ENCODE measurements around the gene ZBTB12. TPM values are rescaled to one million over a fixed set of nuclear protein-coding genes. Genes with fewer than 3 reads are reported as not detected.

ZBTB12 gene
- total RNA-seq, 1 experiment from 2014 or later = 11.7 TPM

DNA sequence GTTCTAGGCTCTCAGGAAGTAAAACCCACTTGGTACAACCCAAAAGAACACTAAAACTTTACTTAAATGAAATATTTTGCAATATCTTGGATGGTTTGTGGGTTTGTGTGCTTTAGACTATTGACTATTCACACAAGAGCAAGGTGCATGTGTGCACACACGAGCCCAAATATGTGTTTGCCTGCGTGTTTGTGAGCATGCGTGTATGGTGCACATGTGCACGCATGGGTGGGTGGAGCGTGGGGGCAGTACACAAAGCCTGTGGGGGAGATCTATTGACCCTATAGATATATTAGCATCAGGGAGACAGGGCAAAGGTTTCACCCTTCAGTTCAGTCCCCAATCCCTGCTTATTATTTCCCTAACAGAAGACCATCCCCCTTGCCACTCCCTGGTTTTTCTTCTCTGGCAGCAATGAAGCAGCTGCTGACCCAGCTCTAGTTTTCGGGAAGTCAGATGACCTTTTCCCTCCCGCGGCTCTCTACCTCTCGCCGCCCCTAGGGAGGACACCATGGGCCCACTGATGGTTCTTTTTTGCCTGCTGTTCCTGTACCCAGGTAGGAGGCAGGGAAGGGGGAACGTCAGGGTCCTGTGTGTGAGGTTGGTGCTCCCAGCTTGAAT lies 25.5 kb upstream of the ZBTB12 start, which contains the start of gene C2:
TSS of gene C2 (plus strand) at position 476 of the 621 bp plus-strand sequence. CDS start at position 512, 36 bp downstream.
- BruUV-seq (replicated peaks) = no TSS peak

DNA sequence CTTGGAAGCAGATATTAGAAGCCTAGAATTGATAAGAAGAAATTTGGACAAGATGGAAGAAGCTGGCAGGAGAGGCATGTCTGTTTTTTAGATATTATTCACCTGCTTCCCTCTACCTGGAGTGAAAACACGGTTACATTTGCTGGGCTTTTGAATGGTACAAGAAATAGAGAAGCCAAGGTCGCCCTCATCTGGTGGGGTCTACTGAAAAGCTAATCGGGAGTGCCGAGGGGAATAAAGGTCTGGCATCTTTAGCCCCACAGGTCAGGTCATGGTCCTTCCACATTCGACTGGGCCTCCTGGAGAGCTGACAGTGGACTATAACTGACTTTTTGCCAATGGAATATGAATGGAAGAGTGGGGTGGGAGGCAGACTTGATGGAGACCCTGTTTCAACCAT lies 21.1 kb upstream of the ZBTB12 start:
- ChIA-PET CTCF (interaction anchor here (0.5 to 1.6 kb wide), 6 partner anchors 15 to 150 kb away, joined by 3 to 6 read pairs (median 3); partner anchors contain the start of gene NEU1), POLR2A (interaction anchor here (0.8 to 1.0 kb wide), 2 partner anchors 24 to 116 kb away, joined by 3 read pairs; partner anchors contain the start of gene LSM2)
- Histone ChIP-seq H3K27me3 (replicated peaks; ENCODE audit: control insufficient read depth, insufficient read depth, low read length) (no peaks in the 10 kb centered on the region), H3K36me3 (ENCODE audit: control insufficient read depth, insufficient read depth, low read length) (no peaks in the 10 kb centered on the region; the same call in 1 of the 2 replicates), H3K4me3 (ENCODE audit: low read depth, low read length) (no peak overlapping the region), H3K9me3 (no peaks in the 10 kb centered on the region), H3K4me1 (peaks cover 18% of the 10 kb centered on the region)
- no peaks in the 10 kb centered on the region for H3K9me3 Mint-ChIP-seq (ENCODE audit: unreplicated experiment)
- TF ChIP-seq, protein P1, sequence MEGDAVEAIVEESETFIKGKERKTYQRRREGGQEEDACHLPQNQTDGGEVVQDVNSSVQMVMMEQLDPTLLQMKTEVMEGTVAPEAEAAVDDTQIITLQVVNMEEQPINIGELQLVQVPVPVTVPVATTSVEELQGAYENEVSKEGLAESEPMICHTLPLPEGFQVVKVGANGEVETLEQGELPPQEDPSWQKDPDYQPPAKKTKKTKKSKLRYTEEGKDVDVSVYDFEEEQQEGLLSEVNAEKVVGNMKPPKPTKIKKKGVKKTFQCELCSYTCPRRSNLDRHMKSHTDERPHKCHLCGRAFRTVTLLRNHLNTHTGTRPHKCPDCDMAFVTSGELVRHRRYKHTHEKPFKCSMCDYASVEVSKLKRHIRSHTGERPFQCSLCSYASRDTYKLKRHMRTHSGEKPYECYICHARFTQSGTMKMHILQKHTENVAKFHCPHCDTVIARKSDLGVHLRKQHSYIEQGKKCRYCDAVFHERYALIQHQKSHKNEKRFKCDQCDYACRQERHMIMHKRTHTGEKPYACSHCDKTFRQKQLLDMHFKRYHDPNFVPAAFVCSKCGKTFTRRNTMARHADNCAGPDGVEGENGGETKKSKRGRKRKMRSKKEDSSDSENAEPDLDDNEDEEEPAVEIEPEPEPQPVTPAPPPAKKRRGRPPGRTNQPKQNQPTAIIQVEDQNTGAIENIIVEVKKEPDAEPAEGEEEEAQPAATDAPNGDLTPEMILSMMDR (IDR thresholded peaks at IDR 0.05; ENCODE audit: insufficient read depth in 1 of 2, low read depth in 1 of 2, low read length in 1 of 2, severe bottlenecking in 1 of 2, unreplicated experiment in 1 of 2) = peak in 1 of 2 experiments; percentile 40
- H3K36me3 Mint-ChIP-seq (ENCODE audit: insufficient read depth, unreplicated experiment) = no peaks in the 10 kb centered on the region
- no peak overlapping the region for H3K4me3 Mint-ChIP-seq (ENCODE audit: unreplicated experiment)
- peak in 1 of 2 experiments; percentile 55 for DNase-seq
- no TSS peak for BruUV-seq (replicated peaks)
- H3K4me1 Mint-ChIP-seq (ENCODE audit: low read depth, unreplicated experiment) = peaks cover 16% of the 10 kb centered on the region
- no peak overlapping the region for H3K27ac Mint-ChIP-seq (ENCODE audit: unreplicated experiment)
- H3K27me3 Mint-ChIP-seq (ENCODE audit: insufficient read depth, unreplicated experiment) = no peaks in the 10 kb centered on the region
- intact Hi-C loops (cut with micrococcal nuclease; ENCODE audit: unreplicated experiment) = no loop called here

More for the DNA sequence above, 25.5 kb upstream of the ZBTB12 start, which contains the start of gene C2:
- no peak for DNase-seq
- ChIA-PET CTCF (no interaction called here), POLR2A (no interaction called here)
- Mint-ChIP-seq H3K9me3 (ENCODE audit: unreplicated experiment) (no peaks in the 10 kb centered on the region), H3K36me3 (ENCODE audit: insufficient read depth, unreplicated experiment) (no peaks in the 10 kb centered on the region), H3K4me3 (ENCODE audit: unreplicated experiment) (no peak within 1 kb of the TSS), H3K27ac (ENCODE audit: unreplicated experiment) (no peak within 1 kb of the TSS), H3K4me1 (ENCODE audit: low read depth, unreplicated experiment) (no peaks in the 10 kb centered on the region), H3K27me3 (ENCODE audit: insufficient read depth, unreplicated experiment) (no peaks in the 10 kb centered on the region)
- Histone ChIP-seq H3K36me3 (ENCODE audit: control insufficient read depth, insufficient read depth, low read length) (no peaks in the 10 kb centered on the region; the same call in 1 of the 2 replicates), H3K27me3 (replicated peaks; ENCODE audit: control insufficient read depth, insufficient read depth, low read length) (no peaks in the 10 kb centered on the region), H3K9me3 (no peaks in the 10 kb centered on the region), H3K4me1 (peaks cover 3% of the 10 kb centered on the region; the same call in 1 of the 2 replicates), H3K4me3 (ENCODE audit: low read depth, low read length) (0 out of 2 replicates have a peak within 1 kb of the TSS, but pooled peaks have one; percentile 11)
- TF ChIP-seq, protein P1 (IDR thresholded peaks at IDR 0.05; ENCODE audit: insufficient read depth in 1 of 2, low read depth in 1 of 2, low read length in 1 of 2, severe bottlenecking in 1 of 2, unreplicated experiment in 1 of 2) = no peak
- intact Hi-C loops (cut with micrococcal nuclease; ENCODE audit: unreplicated experiment) = no loop called here

DNA sequence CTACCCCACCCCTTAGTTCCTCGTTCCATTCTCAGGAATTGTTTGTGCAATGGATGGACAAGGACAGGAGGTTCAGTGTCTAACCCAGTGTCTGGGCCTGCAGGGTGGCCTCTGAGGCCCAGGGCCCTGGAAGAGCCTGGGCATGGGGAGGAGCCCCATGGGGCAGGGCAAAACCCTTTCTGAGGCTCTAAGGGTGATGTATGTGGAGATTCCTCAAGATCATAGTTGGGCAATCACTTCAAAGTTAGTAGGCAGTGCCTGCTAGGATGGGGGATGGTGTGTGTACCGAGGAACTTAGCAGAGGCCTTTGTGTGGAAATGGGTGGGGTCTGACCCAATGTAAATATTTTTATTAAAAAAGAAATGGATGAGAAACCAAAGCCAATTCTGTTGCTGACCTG lies 18.9 kb upstream of the ZBTB12 start:
- H3K9me3 ChIP-seq = no peaks in the 10 kb centered on the region
- ChIA-PET CTCF (interaction anchor here (0.7 kb wide), 1 partner anchor 32 kb away, joined by 3 read pairs; no protein-coding TSS in a partner anchor), POLR2A (interaction anchor here (0.8 to 1.7 kb wide), 3 partner anchors 18 to 32 kb away, joined by 3 to 4 read pairs (median 3); partner anchors contain the start of gene CFB)
- DNase-seq = peak in 1 of 2 experiments; percentile 51
- TF ChIP-seq, protein P1 (IDR thresholded peaks at IDR 0.05; ENCODE audit: insufficient read depth in 1 of 2, low read depth in 1 of 2, low read length in 1 of 2, severe bottlenecking in 1 of 2, unreplicated experiment in 1 of 2) = no peak
- Mint-ChIP-seq H3K4me1 (ENCODE audit: low read depth, unreplicated experiment) (peaks cover 20% of the 10 kb centered on the region), H3K36me3 (ENCODE audit: insufficient read depth, unreplicated experiment) (no peaks in the 10 kb centered on the region), H3K9me3 (ENCODE audit: unreplicated experiment) (no peaks in the 10 kb centered on the region), H3K27ac (ENCODE audit: unreplicated experiment) (no peak overlapping the region), H3K27me3 (ENCODE audit: insufficient read depth, unreplicated experiment) (no peaks in the 10 kb centered on the region), H3K4me3 (ENCODE audit: unreplicated experiment) (no peak overlapping the region)
- intact Hi-C loops (cut with micrococcal nuclease; ENCODE audit: unreplicated experiment) = loop anchor here (2.0 kb wide), 1 partner anchor 20 kb away; no protein-coding TSS in a partner anchor
- no TSS peak for BruUV-seq (replicated peaks)
- no peak overlapping the region for H3K4me3 ChIP-seq (ENCODE audit: low read depth, low read length)
- H3K4me1 ChIP-seq = peaks cover 15% of the 10 kb centered on the region
- no peaks in the 10 kb centered on the region for H3K27me3 ChIP-seq (replicated peaks; ENCODE audit: control insufficient read depth, insufficient read depth, low read length)
- no peaks in the 10 kb centered on the region; the same call in 1 of the 2 replicates for H3K36me3 ChIP-seq (ENCODE audit: control insufficient read depth, insufficient read depth, low read length)
